GDM1 (cell line): ENCODE measurements around the gene ANKS1B.
"Not testable (repeated sequence)": the region's sequence is repeated elsewhere in the genome, so short reads cannot be mapped to it uniquely, and the experiment has no call there.

Experiments used
- DNase-seq: peaks from one replicate; lab custom pipeline; 2025; lab: John Stamatoyannopoulos, UW

The ANKS1B gene

DNA sequence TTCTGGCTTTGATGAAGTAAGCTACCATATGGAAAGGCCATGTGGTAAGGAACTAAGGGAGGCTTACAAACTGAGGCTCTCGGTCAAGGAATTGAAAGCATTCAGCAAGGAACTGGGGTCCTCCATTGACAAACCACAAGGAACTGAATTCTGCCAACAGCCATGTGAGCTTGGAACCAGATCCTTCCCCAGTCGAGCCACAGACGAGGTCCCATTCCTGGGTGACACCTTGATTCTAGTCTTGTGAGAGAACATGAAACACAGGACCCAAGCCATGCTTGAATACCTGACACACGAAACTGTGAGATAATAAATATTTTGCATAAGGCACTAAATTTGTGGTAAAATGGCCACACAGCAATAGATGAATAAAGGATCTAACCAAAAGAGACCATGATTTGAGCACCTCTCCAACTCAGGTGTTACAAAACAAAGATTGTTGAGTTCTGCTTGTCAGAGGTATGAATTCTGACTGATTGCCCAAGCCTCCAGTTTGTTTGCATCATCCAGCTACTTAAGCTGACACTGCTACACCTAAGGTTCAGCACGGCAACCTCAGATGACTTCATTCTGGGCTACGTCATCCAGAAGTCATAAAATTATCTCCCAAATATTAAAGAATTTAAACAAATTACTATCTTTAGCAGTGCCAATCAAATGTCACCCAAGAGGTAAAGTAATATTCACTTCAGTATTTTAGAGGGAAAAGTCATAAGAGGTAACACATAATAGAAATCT lies 277.8 kb downstream of the ANKS1B start:
- no peak for DNase-seq

GRCh38 chr12:99704458-99704857 lies 280.3 kb downstream of the ANKS1B start:
- no peak for DNase-seq

GRCh38 chr12:99704036-99704435 lies 280.7 kb downstream of the ANKS1B start:
- no peak for DNase-seq

DNA sequence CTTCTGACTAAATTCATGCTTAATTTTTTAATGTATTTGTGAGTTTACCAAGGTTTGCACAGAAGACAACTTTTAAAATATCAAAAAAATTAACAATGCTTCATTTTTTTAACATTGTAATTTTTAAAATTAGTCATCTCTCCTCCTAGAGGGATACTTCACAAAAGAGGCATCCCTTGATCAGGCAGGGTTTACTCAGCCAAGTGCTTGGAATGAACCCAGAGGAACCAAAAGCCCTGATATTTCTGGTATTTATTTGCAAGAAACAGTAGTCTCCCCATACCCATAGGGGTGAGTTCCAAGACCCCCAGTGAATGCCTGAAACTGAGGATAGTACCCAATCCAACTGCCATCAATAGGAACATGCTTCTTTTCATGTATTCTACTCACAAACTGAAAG lies 284.7 kb downstream of the ANKS1B start:
- no peak for DNase-seq

GRCh38 chr12:99695050-99695449 lies 289.7 kb downstream of the ANKS1B start:
- DNase-seq: no peak

- DNase-seq: no peak
Observed at GRCh38 chr12:99686142-99686541, 298.6 kb downstream of the ANKS1B start.

DNA sequence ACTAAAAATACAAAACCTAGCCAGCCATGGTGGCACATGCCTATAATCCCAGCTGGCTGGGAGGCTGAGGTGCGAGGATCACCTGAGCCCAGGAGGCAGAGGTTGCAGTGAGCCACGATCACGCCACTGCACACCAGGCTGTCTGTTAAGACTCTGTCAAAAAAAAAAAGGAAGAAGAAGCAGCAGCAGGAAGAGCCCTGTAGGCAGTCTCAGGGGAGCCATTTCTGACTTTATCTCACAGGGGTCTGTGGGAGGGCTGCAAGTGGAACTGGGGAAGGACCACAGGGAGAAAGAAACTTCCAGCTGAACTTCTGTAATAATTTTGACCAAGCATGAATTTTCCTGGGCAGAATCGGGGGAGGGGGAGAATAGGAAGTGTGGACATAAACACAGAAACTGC lies 304.5 kb downstream of the ANKS1B start:
- no peak for DNase-seq

GRCh38 chr12:99670635-99671034 lies 314.1 kb downstream of the ANKS1B start:
- no peak for DNase-seq

- DNase-seq: no peak
Observed at GRCh38 chr12:99658671-99659349, 325.9 kb downstream of the ANKS1B start.

DNA sequence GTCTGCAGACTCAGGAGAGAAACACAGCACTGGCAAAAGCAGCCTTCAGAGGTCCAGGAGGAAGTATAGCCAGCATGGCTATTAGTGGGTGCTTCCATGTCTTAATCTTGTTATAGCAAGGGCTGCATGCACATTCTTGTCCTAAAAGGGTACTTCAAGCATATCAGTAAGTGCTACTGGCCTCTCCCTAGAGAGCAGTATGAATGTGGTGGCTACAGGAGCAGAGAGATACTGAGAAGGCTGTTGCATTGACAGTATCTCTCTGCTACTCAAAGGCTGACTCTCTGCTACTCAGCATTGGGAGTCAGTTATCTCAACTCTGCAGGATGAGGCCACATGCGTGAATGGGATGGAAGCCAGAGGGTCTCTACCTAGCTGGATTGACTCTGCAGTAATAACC lies 335.2 kb downstream of the ANKS1B start:
- DNase-seq: no peak

DNA sequence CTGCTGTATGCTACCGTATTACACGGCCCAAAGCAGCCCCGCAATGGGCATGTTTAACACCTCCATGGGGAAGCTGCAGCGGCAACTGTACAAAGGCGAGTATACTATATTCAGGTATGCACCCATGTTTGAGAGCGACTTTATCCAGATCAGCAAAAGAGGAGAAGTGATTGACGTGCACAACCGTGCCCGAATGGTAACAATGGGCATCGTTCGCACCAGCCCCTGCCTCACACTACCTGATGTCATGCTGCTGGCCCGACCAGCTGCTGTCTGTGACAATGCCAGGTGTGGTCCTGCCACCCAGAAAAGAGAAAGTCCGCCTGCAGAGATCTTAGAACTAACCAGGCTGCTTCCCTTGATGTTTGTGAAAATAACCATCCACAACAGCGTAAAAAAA lies 336.6 kb downstream of the ANKS1B start:
- DNase-seq: no peak

- no peak for DNase-seq
Observed at GRCh38 chr12:99647453-99647852, 337.3 kb downstream of the ANKS1B start, which contains the start of gene GARIN6. Gene GARIN6, plus strand, starts transcription at chr12:99647753. Its CDS starts 422 bp downstream, at chr12:99648175.

DNA sequence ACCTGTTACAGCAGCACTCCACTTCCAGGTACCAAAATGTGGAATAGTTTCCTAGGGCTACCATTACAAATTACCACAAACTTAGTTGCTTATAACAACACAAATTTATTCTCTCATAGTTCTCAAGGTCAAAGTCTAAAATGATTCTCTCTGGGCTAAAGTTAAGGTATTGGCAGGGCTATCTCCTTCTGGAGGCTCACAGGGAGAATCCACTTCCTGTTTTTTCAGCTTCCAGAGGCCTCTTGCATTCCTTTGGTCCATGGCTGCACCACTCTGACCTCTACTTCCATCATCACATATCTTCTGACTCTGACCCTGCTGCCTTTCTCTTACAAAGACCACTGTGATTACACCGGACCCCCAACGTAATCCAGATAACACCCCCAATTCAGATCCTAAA lies 340.1 kb downstream of the ANKS1B start:
- DNase-seq: no peak

DNA sequence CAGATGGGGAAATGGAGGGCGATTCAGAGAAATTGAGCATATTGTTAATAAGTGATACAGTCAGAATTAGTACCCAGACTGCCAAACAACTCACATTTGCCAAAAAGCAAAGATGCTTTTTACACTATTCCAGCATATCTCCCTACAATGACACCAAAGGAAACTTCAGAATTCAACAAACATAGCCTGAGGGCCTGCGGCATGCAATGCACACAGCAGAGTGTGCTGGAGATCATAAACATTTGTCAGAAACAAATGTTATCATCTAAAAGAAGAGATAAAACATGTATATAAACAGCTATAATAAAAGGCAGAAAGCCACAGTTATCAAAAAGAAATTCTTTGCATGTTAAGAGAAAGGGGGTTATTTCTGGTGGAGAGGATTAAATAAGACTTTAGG lies 357.3 kb downstream of the ANKS1B start:
- DNase-seq: no peak

DNA sequence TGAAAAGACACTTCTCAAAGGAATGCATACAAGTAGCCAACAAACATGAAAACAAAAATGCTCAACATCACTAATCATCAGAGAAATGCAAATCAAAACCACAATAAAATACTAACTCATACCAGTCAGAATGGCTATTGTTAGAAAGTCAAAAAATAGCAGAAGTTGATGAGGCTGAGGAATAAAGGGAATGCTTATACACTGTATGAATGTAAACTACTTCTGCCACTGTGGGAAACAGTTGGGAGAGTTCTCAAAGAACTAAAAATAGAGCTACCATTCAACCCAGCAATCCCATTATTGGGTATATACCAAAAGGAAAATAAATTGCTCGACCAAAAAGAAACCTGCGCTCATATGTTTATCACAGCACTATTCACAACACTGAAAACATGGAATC lies 360.1 kb downstream of the ANKS1B start:
- not testable (repeated sequence) for DNase-seq

- DNase-seq: no peak
Observed at GRCh38 chr12:99620159-99620479, 364.6 kb downstream of the ANKS1B start.

GRCh38 chr12:99619389-99620158 lies 365.2 kb downstream of the ANKS1B start:
- DNase-seq: peak; percentile 21

DNA sequence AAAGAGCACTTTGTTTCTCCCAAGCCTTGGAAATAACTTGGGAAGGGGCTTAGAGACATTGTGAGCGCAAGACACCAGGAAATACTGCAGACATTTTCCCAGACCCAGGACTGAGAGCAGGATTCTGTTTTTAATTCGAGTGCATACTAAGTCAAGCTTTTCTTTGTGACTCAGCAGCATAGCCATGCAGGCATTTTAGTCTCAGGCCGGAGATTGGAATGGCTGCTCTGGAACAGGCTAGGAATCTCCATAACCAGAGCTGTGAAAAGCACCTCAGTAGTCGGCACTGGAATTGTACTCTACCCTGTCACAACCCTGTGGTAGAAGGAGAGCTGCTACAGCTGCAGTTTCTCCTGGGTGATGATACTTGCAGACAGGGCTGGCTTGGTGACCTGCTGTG lies 366.1 kb downstream of the ANKS1B start:
- DNase-seq: no peak

GRCh38 chr12:99611599-99611998 lies 373.1 kb downstream of the ANKS1B start:
- no peak for DNase-seq

DNA sequence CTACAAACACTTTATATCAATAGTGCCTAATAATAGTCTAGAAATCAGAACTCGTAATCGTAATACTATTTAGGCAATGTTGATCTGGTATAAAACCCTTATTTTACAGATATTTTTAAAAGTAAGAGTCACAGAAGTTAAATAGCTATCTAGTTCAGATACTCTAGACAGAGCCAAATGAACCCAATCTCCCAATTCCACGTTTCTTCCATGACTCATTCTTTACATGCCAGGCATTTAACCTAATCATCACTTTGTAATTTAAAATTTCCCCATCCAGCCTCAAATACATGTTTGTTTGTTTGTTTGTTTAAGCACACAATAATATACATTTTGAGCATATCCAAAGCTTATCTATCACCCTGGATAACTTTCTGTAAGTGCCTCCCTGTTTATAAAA lies 373.6 kb downstream of the ANKS1B start:
- DNase-seq: no peak

GRCh38 chr12:99609455-99610181 lies 375.1 kb downstream of the ANKS1B start:
- DNase-seq: no peak

- DNase-seq: no peak
Observed at GRCh38 chr12:99600388-99600787, 384.3 kb downstream of the ANKS1B start.
